Type B pancreatic cell (in vitro differentiated cells): Measurements from ENCODE around the gene CFL2. TPM values are rescaled to one million over a fixed set of nuclear protein-coding genes. Genes with fewer than 3 reads are reported as not detected.

Experiments used
- DNase-seq: peaks from one replicate; pipeline ENCODE4 v3.0.0; 2021; ENCODE audit warnings: mixed read lengths; ENCODE audit not compliant: unreplicated experiment; ENCODE audit errors: extremely low spot score
- H3K27ac Mint-ChIP-seq: 2 replicates; pipeline ENCODE4 v1.8.0; 2021; ENCODE audit warnings: mild to moderate bottlenecking, mixed read lengths
- H3K27me3 Mint-ChIP-seq: 2 replicates; pipeline ENCODE4 v1.8.0; 2021; ENCODE audit warnings: mixed read lengths
- H3K36me3 Mint-ChIP-seq: 2 replicates; pipeline ENCODE4 v1.8.0; 2021; ENCODE audit warnings: mixed read lengths
- H3K4me1 Mint-ChIP-seq: one replicate; pipeline ENCODE4 v1.8.0; 2021; ENCODE audit warnings: mixed read lengths; ENCODE audit not compliant: unreplicated experiment
- H3K4me3 Mint-ChIP-seq: 2 replicates; pipeline ENCODE4 v1.8.0; 2021; ENCODE audit warnings: mild to moderate bottlenecking, mixed read lengths
- H3K9me3 Mint-ChIP-seq: 2 replicates; pipeline ENCODE4 v1.8.0; 2021; ENCODE audit warnings: mixed read lengths
- CTCF ChIP-seq: fragments of 200-600 bp; sonication (generic); conservative IDR thresholded peaks from 2 replicates; pipeline ENCODE4 v1.5.0; 2021; ENCODE audit warnings: antibody characterized with exemption, mild to moderate bottlenecking
- total RNA-seq: library from RNA; stranded (reverse); gene quantifications from 2 replicates; pipeline ENCODE4 v1.2.1, GENCODE V29; 2021; ENCODE audit warnings: low replicate concordance

The CFL2 gene
- total RNA-seq, 1 donor from 2014 or later, result 35.8 TPM

GRCh38 chr14:34710744-34711143, 3.6 kb downstream of the CFL2 start:
- H3K36me3 Mint-ChIP-seq, result peaks cover 16% of the 10 kb centered on the region
- H3K9me3 Mint-ChIP-seq, result no peaks in the 10 kb centered on the region
- DNase-seq, result no peak
- no peak overlapping the region for H3K4me3 Mint-ChIP-seq
- no peak for TF ChIP-seq CTCF
- H3K4me1 Mint-ChIP-seq, result peaks cover 13% of the 10 kb centered on the region
- no peaks in the 10 kb centered on the region for H3K27me3 Mint-ChIP-seq
- H3K27ac Mint-ChIP-seq, result peak overlapping the region; percentile 86

- H3K27ac Mint-ChIP-seq, result no peak overlapping the region
- peaks cover 16% of the 10 kb centered on the region for H3K36me3 Mint-ChIP-seq
- no peaks in the 10 kb centered on the region for H3K27me3 Mint-ChIP-seq
- no peak overlapping the region for H3K4me3 Mint-ChIP-seq
- TF ChIP-seq CTCF, result no peak
- no peaks in the 10 kb centered on the region for H3K9me3 Mint-ChIP-seq
- no peak for DNase-seq
- H3K4me1 Mint-ChIP-seq, result peaks cover 13% of the 10 kb centered on the region
These were observed 4.4 kb downstream of the CFL2 start for GRCh38 chr14:34710006-34710405.

GRCh38 chr14:34707722-34708121, 6.7 kb downstream of the CFL2 start:
- Mint-ChIP-seq H3K27me3 (no peaks in the 10 kb centered on the region), H3K36me3 (peaks cover 12% of the 10 kb centered on the region), H3K4me1 (peaks cover 7% of the 10 kb centered on the region), H3K27ac (no peak overlapping the region), H3K4me3 (no peak overlapping the region), H3K9me3 (no peaks in the 10 kb centered on the region)
- DNase-seq, result no peak
- no peak for TF ChIP-seq CTCF

- no peak overlapping the region for H3K4me3 Mint-ChIP-seq
- H3K27ac Mint-ChIP-seq, result no peak overlapping the region
- no peak for TF ChIP-seq CTCF
- H3K9me3 Mint-ChIP-seq, result no peaks in the 10 kb centered on the region
- no peaks in the 10 kb centered on the region for H3K36me3 Mint-ChIP-seq
- no peak for DNase-seq
- H3K27me3 Mint-ChIP-seq, result no peaks in the 10 kb centered on the region
- peaks cover 10% of the 10 kb centered on the region for H3K4me1 Mint-ChIP-seq
These were observed 12.6 kb downstream of the CFL2 start for GRCh38 chr14:34701808-34702207.

GRCh38 chr14:34700622-34701130, 13.7 kb downstream of the CFL2 start:
- TF ChIP-seq CTCF, result no peak
- Mint-ChIP-seq H3K36me3 (no peaks in the 10 kb centered on the region), H3K27me3 (no peaks in the 10 kb centered on the region), H3K9me3 (no peaks in the 10 kb centered on the region), H3K4me3 (no peak overlapping the region), H3K4me1 (peaks cover 10% of the 10 kb centered on the region), H3K27ac (peak overlapping the region; percentile 0)
- no peak for DNase-seq
